Natural killer cell treated with Interleukin-12 subunit alpha and Interleukin-12 subunit beta and Interleukin-15 and Interleukin-18, amount 100 ng/mL, for 72 hours (primary cell): ENCODE results near the gene OLFML2B. TPM values are rescaled to one million over a fixed set of nuclear protein-coding genes. Genes with fewer than 3 reads are reported as not detected.

Source experiments
- ATAC-seq, 2 donors: fragments of 150-1000 bp; cut with Tn5 transposase in 1 of 2; sonication (Bioruptor Pico), chemical (Tn5 transposase) in 1 of 2; 2 replicates each; pipeline ENCODE4 v1.10.0; 2021
- DNase-seq: peaks from one replicate; pipeline ENCODE4 v3.0.0; 2022; ENCODE audit warnings: low spot score
- H3K27ac Mint-ChIP-seq, 2 donors: 1 replicate in 1 of 2; 2 replicates in 1 of 2; pipeline ENCODE4 v1.8.0; 2022; ENCODE audit warnings: mixed read lengths in 2 of 2, mild to moderate bottlenecking in 1 of 2, moderate library complexity in 1 of 2
- H3K27me3 Mint-ChIP-seq, 2 donors: 1 replicate in 1 of 2; 2 replicates in 1 of 2; pipeline ENCODE4 v1.8.0; 2022; ENCODE audit warnings: mixed read lengths in 2 of 2
- H3K36me3 Mint-ChIP-seq: one replicate; pipeline ENCODE4 v1.8.0; 2022; ENCODE audit warnings: mixed read lengths
- H3K4me1 Mint-ChIP-seq, 2 donors: 1 replicate in 1 of 2; 2 replicates in 1 of 2; pipeline ENCODE4 v1.8.0; 2022; ENCODE audit warnings: low read depth in 2 of 2, mixed read lengths in 2 of 2, mild to moderate bottlenecking in 1 of 2
- H3K4me3 Mint-ChIP-seq: one replicate; pipeline ENCODE4 v1.8.0; 2022; ENCODE audit warnings: mixed read lengths
- H3K9me3 Mint-ChIP-seq: 2 replicates; pipeline ENCODE4 v1.8.0; 2022; ENCODE audit warnings: mixed read lengths
- total RNA-seq, 2 donors: library from RNA; stranded (reverse); gene quantifications; one replicate each; pipeline ENCODE4 v1.2.3, GENCODE V29; 2022

The OLFML2B gene
- total RNA-seq, 2 donors from 2014 or later = not detected

DNA sequence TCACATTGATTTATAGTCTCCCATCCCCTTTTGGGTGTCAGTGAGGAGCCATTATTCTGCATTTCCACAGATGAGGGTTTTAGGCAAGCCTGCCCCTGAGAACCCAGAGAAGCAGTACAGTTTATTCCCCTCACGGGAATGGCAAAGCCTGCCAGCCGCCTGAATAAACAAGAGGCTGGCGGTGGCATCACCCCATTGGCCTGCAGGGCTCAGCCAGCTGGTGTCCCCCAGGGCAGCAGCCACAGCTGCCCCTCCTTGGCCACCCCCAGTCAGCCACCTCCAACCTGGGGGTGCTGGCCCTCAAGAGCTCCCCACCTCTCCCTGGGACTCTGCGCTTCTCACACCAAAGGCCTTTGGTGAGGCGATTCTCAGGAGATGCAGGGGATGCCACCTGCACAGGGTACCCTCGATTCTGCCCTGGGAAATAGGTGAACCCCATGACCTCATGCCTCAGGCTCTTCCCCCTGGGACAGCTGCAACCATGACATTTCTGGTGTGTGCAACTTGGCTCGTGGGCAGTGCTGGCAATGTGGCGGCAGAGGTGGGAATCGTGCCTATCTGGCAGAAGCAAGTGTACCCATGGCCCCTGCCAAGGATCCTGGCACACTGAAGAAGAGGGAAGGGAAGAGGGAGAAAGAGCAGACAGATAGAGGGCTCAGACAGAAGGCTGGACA, 14.0 kb downstream of the OLFML2B start:
- no peaks in the 10 kb centered on the region for H3K36me3 Mint-ChIP-seq
- DNase-seq (no peak), ATAC-seq (peak in 1 of 2 donors; percentile 18)
- H3K4me3 Mint-ChIP-seq = no peak overlapping the region
- H3K4me1 Mint-ChIP-seq = no peaks in the 10 kb centered on the region
- H3K9me3 Mint-ChIP-seq = no peaks in the 10 kb centered on the region
- H3K27ac Mint-ChIP-seq = no peak overlapping the region
- peaks cover 17 to 45% of the 10 kb centered on the region in 2 donors for H3K27me3 Mint-ChIP-seq

DNA sequence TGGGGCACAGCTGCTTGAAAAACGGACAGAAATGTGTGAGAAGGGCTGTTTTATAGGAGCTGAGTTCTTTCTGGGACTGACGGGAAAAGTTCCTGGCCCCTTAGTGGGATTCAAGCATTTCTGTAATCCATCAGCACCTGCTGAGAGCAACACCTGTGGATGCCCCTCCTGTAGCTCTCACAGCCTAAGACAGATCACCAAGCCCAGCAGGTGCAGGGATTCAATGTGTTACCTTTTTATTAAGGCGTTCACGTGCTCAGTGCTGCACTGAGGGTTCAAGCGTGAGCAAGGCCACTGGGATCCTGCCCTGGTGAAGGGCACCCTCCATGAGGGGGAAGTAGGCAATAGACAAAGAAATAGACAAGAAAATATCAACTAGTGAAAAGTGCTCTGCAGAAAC, 14.9 kb downstream of the OLFML2B start:
- Mint-ChIP-seq H3K9me3 (no peaks in the 10 kb centered on the region), H3K4me1 (no peaks in the 10 kb centered on the region), H3K27ac (no peak overlapping the region), H3K36me3 (no peaks in the 10 kb centered on the region), H3K27me3 (peaks cover 18 to 38% of the 10 kb centered on the region in 2 donors), H3K4me3 (no peak overlapping the region)
- ATAC-seq (no peak), DNase-seq (no peak)

DNA sequence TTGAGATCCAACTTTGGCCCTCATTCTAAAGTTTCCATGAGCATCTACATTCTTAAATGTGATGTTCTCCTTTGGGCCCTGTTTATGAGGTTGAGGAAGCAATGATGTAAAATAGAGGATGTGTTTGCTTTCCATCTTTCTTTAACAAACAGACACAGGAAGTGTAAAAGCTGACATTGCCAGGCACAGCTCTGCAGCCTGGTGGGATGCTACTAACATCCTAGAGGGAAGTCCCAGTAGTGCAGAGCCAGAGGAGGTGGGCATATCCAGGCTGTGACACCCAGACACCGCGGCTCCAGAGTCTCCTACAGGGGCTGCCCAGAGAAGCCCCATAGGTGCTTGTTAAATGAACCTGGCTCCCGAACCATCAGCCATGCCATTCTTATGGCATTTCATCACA, 16.2 kb downstream of the OLFML2B start:
- no peaks in the 10 kb centered on the region for H3K4me1 Mint-ChIP-seq
- no peak overlapping the region for H3K27ac Mint-ChIP-seq

DNA sequence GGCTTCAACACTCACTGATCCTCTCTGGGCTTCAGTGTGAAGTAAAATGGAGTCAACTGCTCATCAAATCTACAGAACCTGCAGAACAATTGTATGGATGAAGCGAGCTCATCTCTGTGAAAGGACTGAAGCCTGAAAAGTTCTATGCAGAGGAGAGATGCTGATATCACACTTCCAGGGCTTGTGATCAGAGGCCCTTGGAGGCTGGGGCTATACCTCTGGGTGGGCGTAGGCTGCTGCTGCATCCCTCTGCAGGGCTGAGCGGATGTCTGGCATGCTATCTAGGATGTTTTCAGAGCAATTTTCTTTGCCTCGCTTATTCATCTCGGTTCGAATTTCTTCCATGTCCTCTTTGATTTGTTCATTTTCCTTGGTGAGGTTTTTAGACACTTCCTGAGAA, 17.6 kb downstream of the OLFML2B start:
- peaks cover 19 to 35% of the 10 kb centered on the region in 2 donors for H3K27me3 Mint-ChIP-seq
- H3K36me3 Mint-ChIP-seq = no peaks in the 10 kb centered on the region
- no peaks in the 10 kb centered on the region for H3K9me3 Mint-ChIP-seq
- H3K4me3 Mint-ChIP-seq = no peak overlapping the region
- no peak overlapping the region for H3K27ac Mint-ChIP-seq
- H3K4me1 Mint-ChIP-seq = no peaks in the 10 kb centered on the region
- DNase-seq = no peak
- ATAC-seq = no peak

More for the DNA sequence above, 16.2 kb downstream of the OLFML2B start:
- ATAC-seq (no peak), DNase-seq (no peak)
- no peak overlapping the region for H3K4me3 Mint-ChIP-seq
- H3K36me3 Mint-ChIP-seq = no peaks in the 10 kb centered on the region
- H3K9me3 Mint-ChIP-seq = no peaks in the 10 kb centered on the region
- H3K27me3 Mint-ChIP-seq = peaks cover 19 to 35% of the 10 kb centered on the region in 2 donors

DNA sequence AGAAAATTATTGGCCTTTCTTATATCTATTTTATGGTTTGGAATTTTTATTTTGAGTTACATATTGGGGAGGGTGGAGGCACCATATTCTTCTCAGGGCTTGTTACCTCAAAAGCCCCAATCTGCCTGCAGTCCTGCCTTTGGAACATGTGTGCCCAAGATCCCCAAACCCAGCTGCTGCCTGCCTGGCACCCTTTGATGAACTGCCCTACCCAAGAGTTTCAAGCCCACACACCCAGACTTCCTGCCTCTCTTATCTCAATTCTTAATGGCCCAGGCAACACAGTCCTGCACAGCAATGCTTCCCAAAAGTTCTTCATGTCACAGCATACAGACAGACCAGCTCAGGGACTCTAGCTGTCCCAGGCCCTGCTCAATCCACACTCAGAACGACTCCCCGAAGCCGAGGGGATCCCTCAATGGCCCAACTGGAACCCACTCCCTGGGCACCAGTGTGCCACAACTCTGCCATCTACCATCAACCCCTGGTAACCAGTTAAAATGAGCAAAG, 19.2 kb downstream of the OLFML2B start:
- H3K27me3 Mint-ChIP-seq = peaks cover 16 to 24% of the 10 kb centered on the region in 2 donors
- ATAC-seq (no peak), DNase-seq (no peak)
- no peak overlapping the region for H3K4me3 Mint-ChIP-seq
- no peaks in the 10 kb centered on the region for H3K36me3 Mint-ChIP-seq
- no peaks in the 10 kb centered on the region for H3K4me1 Mint-ChIP-seq
- no peak overlapping the region for H3K27ac Mint-ChIP-seq
- H3K9me3 Mint-ChIP-seq = no peaks in the 10 kb centered on the region

DNA sequence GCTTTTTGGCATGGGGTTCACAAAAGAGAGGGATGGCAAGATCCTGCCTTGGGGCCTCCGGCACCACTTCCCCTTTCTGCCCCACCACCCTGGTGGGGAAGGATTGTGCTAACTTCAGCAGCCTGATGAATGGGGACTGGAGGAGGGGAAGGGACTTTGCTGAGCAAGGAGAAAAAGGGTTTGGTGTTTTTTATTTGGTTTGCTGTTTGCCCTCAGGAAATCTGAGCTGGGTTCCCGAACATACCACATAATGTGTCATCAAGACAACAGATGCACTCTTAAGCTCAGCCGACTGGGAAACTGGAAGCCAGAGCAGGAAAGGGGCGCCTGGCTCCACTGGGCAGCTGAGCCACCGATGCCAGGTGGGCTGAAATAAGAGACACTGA, 19.8 kb downstream of the OLFML2B start:
- H3K9me3 Mint-ChIP-seq = no peaks in the 10 kb centered on the region
- DNase-seq = no peak
- no peak overlapping the region for H3K27ac Mint-ChIP-seq
- H3K4me3 Mint-ChIP-seq = no peak overlapping the region
- ATAC-seq = no peak
- H3K36me3 Mint-ChIP-seq = no peaks in the 10 kb centered on the region
- peaks cover 16 to 24% of the 10 kb centered on the region in 2 donors for H3K27me3 Mint-ChIP-seq
- no peaks in the 10 kb centered on the region for H3K4me1 Mint-ChIP-seq

DNA sequence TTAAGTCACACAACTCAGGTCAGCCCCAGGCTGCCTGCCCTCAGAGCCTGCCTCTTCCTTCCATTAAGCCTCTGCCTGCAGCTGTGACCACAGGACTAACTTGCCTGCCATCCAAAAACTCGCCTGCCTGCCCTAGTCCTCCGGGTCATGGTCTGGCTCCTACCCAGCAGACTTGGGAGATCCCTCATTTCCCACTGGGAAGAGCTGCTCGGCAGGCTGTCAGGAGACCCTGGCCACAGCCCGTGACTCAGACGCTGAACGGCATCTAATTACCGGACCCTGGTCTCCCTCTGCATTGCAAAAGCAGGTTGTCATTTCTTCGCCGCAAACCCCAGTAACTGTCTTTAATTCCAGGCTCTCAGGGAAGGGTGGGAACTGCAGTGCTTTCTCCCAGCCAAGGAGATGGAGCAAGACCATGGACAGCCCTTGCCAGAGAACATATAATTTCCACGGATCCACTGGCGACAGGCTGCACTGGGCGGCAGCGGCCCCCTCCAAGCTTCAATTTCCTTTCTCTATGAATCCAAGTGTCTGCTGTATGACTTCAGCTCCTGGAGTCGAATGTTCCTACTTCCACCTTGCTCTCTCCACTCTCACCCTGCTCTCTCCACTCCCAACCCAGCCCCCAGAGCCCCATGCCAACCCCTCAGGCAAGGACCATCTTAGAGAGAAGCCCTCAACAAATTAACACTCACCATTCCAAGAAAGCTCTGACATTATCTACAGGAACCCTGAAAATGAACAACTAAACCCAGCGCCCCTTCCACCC, 20.4 kb downstream of the OLFML2B start:
- no peaks in the 10 kb centered on the region for H3K36me3 Mint-ChIP-seq
- DNase-seq = no peak

DNA sequence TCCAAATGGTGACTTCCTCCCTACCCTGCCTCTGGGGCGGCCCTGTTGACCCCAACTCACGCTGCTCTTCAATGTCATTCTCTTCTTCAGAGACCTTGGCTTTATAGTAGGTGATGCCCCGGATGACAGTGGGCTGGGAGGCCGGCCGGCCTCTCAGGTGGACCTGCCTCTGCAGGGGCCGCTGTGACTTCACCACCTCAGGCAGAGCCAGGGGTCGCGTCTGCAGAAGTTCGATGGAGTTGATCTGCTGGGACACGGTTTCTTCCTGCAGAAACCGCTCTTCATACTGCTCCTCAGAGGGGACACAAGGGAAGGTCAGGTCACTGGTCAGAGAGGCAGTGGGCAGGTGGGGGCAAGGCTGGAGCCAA, 23.6 kb downstream of the OLFML2B start:
- H3K4me1 Mint-ChIP-seq = no peaks in the 10 kb centered on the region
- no peak overlapping the region for H3K27ac Mint-ChIP-seq
- H3K9me3 Mint-ChIP-seq = no peaks in the 10 kb centered on the region
- H3K36me3 Mint-ChIP-seq = no peaks in the 10 kb centered on the region
- ATAC-seq = no peak
- peaks cover 10 to 12% of the 10 kb centered on the region in 2 donors for H3K27me3 Mint-ChIP-seq
- no peak for DNase-seq
- no peak overlapping the region for H3K4me3 Mint-ChIP-seq

More for the DNA sequence above, 20.4 kb downstream of the OLFML2B start:
- Mint-ChIP-seq H3K4me1 (no peaks in the 10 kb centered on the region), H3K27me3 (peaks cover 16 to 24% of the 10 kb centered on the region in 2 donors), H3K27ac (no peak overlapping the region), H3K4me3 (no peak overlapping the region), H3K9me3 (no peaks in the 10 kb centered on the region)
- ATAC-seq = no peak

DNA sequence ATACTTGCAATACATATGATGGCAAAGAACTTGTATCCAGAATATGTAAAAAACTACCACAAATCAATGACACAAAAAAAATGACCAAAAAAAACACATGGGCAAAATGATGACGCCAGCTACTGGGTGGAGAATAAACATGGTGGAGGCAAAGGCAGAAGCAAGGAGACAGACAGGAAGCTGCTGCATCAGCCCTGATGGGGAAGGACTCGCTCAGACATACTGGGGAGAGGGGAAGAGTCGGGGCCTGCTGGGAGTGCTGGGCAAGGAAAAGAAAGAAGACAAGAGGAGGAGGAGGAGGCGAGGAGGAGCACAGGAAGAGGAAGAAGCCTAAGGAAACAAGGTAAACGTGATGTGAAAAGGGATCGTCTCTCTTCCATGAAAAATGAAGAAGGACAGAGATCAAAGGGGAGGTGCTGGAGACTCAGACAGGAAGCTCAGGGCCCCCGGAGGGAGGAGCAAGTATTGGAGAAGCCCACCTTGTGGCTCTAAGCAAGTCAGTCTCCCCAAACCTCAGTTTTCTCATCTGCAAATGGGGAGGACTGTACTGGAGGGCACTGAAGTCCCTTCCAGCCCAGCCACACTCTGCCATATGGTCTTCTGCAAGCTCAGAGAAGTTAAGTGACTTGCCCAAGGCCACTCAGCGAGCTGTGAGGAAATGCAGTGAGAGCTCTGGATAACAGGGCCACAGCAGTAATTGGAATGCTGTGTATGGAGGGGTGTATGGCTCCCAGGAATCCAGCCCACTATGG, 24.2 kb downstream of the OLFML2B start:
- Mint-ChIP-seq H3K36me3 (no peaks in the 10 kb centered on the region), H3K4me3 (no peak overlapping the region), H3K27me3 (peaks cover 4 to 7% of the 10 kb centered on the region in 2 donors), H3K27ac (no peak overlapping the region), H3K4me1 (no peaks in the 10 kb centered on the region), H3K9me3 (no peaks in the 10 kb centered on the region)
- ATAC-seq (no peak), DNase-seq (no peak)

DNA sequence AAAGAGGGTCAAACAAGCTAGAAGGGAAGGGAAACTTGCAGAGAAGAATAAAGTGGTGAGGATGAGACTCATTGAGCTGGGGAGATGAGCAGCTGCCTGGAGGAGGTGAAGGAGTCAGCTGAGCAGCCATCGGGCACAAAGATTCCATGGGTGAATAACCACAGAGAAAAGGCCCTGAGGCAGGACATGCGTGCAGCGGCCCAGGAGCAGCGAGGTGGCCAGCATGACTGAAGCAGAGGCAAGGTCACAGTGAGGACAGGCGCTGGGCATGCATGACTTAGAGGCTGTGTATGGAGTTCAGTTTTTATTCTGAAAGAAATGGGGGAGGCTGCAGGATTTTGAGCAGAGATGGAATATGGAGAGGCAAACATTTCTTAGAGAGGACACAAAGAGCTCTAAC, 24.9 kb downstream of the OLFML2B start:
- H3K27ac Mint-ChIP-seq = no peak overlapping the region
- no peaks in the 10 kb centered on the region for H3K4me1 Mint-ChIP-seq
- no peak overlapping the region for H3K4me3 Mint-ChIP-seq
- no peaks in the 10 kb centered on the region for H3K36me3 Mint-ChIP-seq
- peaks cover 3 to 7% of the 10 kb centered on the region in 2 donors for H3K27me3 Mint-ChIP-seq
- no peaks in the 10 kb centered on the region for H3K9me3 Mint-ChIP-seq
- no peak for ATAC-seq
- no peak for DNase-seq

DNA sequence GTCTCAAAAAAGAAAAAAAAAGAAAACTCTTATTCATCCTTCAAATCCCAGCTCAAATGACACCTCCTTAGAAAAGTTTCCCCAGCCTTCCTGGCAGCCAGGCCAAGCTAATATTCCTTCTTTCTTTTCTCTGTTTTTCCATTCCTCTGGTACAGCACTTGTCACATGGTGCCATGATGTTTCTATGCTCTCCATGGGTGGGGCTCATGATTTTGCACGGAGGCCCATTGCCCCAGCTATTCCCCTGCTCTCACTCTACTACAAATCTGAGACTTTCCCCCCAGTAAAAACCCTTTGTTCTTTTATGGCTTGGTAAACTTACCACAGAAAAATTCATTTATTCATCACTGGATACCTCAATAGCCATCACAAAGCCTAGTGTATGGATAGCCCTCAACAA, 26.5 kb downstream of the OLFML2B start:
- Mint-ChIP-seq H3K27ac (no peak overlapping the region), H3K9me3 (no peaks in the 10 kb centered on the region), H3K4me3 (no peak overlapping the region), H3K4me1 (no peaks in the 10 kb centered on the region), H3K27me3 (no peaks in the 10 kb centered on the region), H3K36me3 (no peaks in the 10 kb centered on the region)
- DNase-seq = no peak
- no peak for ATAC-seq

DNA sequence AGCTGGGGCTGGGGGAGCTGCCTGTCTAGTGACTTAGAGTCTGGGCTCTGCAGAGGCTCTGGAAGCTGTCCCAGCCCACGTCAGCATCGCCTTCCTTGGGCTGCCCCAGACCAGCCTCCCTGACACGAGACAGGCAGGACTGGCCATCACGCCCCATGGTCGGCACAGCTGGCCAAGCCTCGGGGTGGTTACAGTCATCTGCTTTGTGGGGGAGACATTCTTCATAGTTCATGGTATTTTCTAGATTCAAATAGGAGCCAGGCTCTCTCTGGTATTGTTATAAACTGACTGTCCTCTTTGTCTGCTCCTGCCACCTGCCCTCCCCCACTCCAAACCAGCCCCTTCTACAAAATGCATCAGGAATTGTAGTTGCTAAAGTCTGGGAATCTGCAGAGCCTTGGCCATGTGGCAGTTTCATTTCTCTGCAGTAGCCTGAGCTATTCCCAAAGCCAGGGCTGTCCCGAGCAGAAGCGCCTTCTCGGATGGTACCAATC, 29.4 kb downstream of the OLFML2B start:
- ATAC-seq = peak in 1 of 2 donors; percentile 36
- no peak overlapping the region for H3K27ac Mint-ChIP-seq
- no peaks in the 10 kb centered on the region for H3K36me3 Mint-ChIP-seq
- H3K9me3 Mint-ChIP-seq = no peaks in the 10 kb centered on the region
- no peaks in the 10 kb centered on the region for H3K4me1 Mint-ChIP-seq
- H3K4me3 Mint-ChIP-seq = no peak overlapping the region
- no peak for DNase-seq
- peaks cover 5 to 13% of the 10 kb centered on the region in 2 donors for H3K27me3 Mint-ChIP-seq

DNA sequence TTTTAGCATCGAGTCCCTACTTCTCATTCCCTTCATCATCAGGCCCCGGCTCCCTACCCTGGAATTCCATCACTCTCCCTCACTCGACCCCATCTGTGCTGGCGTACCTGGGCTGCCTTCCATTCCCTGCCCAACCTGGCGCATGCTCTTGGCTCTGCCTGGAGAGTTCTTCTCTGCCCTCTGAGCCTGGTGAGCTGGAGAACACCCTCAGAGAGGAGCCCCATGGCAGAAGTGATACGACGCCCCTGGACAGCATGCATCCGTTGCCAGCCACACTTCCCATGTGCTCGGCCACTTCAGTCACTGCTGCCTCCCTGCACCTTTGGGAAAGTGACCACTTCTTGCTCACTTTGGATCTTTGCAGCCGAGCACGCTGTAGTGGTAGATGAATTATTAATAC, 30.1 kb downstream of the OLFML2B start:
- Mint-ChIP-seq H3K27ac (no peak overlapping the region), H3K27me3 (peaks cover 11 to 19% of the 10 kb centered on the region in 2 donors), H3K9me3 (no peaks in the 10 kb centered on the region), H3K36me3 (no peaks in the 10 kb centered on the region), H3K4me1 (no peaks in the 10 kb centered on the region), H3K4me3 (no peak overlapping the region)
- no peak for DNase-seq
- no peak for ATAC-seq

DNA sequence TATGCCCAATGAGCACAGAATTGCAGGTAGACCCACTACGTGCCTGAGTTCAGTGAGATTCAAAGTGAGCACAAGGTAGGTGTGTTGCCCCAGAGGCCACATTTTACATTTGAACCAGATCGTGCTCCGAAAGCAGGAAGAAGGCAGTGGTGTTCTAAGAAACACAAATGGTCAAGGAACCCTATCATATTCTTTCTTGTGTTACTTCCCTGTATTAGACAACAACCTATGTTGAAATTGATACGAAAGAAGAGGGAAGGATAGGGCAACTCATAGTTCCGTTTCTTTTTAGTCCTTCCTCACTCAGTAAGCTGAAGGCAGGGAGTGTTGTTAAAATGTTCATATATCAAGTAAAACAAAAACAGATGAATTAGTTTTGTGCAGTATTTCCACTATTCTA, 33.9 kb downstream of the OLFML2B start:
- no peaks in the 10 kb centered on the region for H3K36me3 Mint-ChIP-seq
- peaks cover 15 to 32% of the 10 kb centered on the region in 2 donors for H3K27me3 Mint-ChIP-seq
- no peak for ATAC-seq
- H3K9me3 Mint-ChIP-seq = no peaks in the 10 kb centered on the region
- no peak overlapping the region for H3K27ac Mint-ChIP-seq
- H3K4me1 Mint-ChIP-seq = no peaks in the 10 kb centered on the region
- no peak for DNase-seq
- H3K4me3 Mint-ChIP-seq = no peak overlapping the region
